ENCODE results near the gene COL6A5.

Gene COL6A5

GRCh38 chr3:130528120-130528519 lies 182.6 kb downstream of the COL6A5 start:
- no peak for FAIRE-seq

- no peak for FAIRE-seq
Observed at GRCh38 chr3:130529486-130530215, 184.2 kb downstream of the COL6A5 start.

- FAIRE-seq = no peak
Observed at GRCh38 chr3:130533247-130533646, 187.8 kb downstream of the COL6A5 start.

Data from islet of Langerhans (tissue), 1 donor.